GM12878 (cell line): ENCODE results near the gene UNKL. TPM values are rescaled to one million over a fixed set of nuclear protein-coding genes. Genes with fewer than 3 reads are reported as not detected.
"Not testable (repeated sequence)": the region's sequence is repeated elsewhere in the genome, so short reads cannot be mapped to it uniquely, and the experiment has no call there.

Experiments
- ATAC-seq: fragments of 200-7000 bp; cut with Tn5 transposase; 3 replicates; pipeline ENCODE4 v1.9.1; 2020; ENCODE audit warnings: mild to moderate bottlenecking, moderate library complexity
- BruUV-seq: library from RNA; stranded (reverse); fragments of 400-500 nt; replicated peaks from 2 replicates; lab custom pipeline; 2021; lab: Mats Ljungman, UMichigan
- CTCF ChIA-PET: fragments of 300-600 bp; sonication (Branson Sonifier 250); formaldehyde crosslinking; extraction: SDS; loops from one replicate; lab custom pipeline; 2021; ENCODE audit warnings: inconsistent platforms; lab: Yijun Ruan, JAX
- POLR2A ChIA-PET: fragments of 350-600 bp; formaldehyde crosslinking; extraction: SDS; loops from one replicate; lab custom pipeline; 2021; ENCODE audit warnings: inconsistent platforms; lab: Charles Lee
- RAD21 ChIA-PET: fragments of 300-600 bp; sonication (Branson Sonifier 250); formaldehyde crosslinking; loops from one replicate; lab custom pipeline; 2023; ENCODE audit warnings: antibody characterized with exemption; ENCODE audit not compliant: unreplicated experiment; lab: Charles Lee
- SMC1A ChIA-PET: fragments of 300-600 bp; sonication (Branson Sonifier 250); formaldehyde crosslinking; loops from one replicate; lab custom pipeline; 2023; ENCODE audit not compliant: unreplicated experiment, uncharacterized antibody; lab: Charles Lee
- DNase-seq: peaks from one replicate; pipeline ENCODE4 v3.0.0-alpha.2; 2011; ENCODE audit warnings: low read depth, low spot score
- FAIRE-seq: peaks from 3 replicates; lab custom pipeline; 2011; peaks lifted over from hg19 to GRCh38; lab: Jason Lieb, UNC
- H2AFZ ChIP-seq: 2 replicates; pipeline ENCODE4 v1.6.0; 2011; ENCODE audit warnings: low read depth, low read length, control low read depth; ENCODE audit not compliant: control insufficient read depth
- H3K27ac ChIP-seq: 2 replicates; pipeline ENCODE4 v1.5.1; 2011; ENCODE audit warnings: control low read depth; ENCODE audit not compliant: control insufficient read depth, insufficient read depth
- H3K27me3 ChIP-seq, 2 experiments: replicated peaks in 1 of 2; 2 replicates each; pipeline versions ENCODE4 v1.6.0 to v1.6.1; 2011; ENCODE audit warnings: low read length in 1 of 2; ENCODE audit not compliant: control insufficient read depth in 2 of 2, insufficient read depth in 2 of 2
- H3K36me3 ChIP-seq, 2 experiments: 2 replicates each; pipeline ENCODE4 v1.5.1; 2011; ENCODE audit warnings: low read length in 1 of 2; ENCODE audit not compliant: control insufficient read depth in 2 of 2, insufficient read depth in 2 of 2
- H3K4me1 ChIP-seq: 2 replicates; pipeline ENCODE4 v1.6.1; 2011; ENCODE audit warnings: mild to moderate bottlenecking, low read length, moderate library complexity, mixed read lengths; ENCODE audit not compliant: control insufficient read depth, insufficient read depth
- H3K4me2 ChIP-seq: 2 replicates; pipeline ENCODE4 v1.6.0; 2011; ENCODE audit warnings: control low read depth; ENCODE audit not compliant: control insufficient read depth, insufficient read depth
- H3K4me3 ChIP-seq: fragments of 200-600 bp; sonication (generic); 2 replicates; pipeline ENCODE4 v1.5.1; 2016
- H3K79me2 ChIP-seq: 2 replicates; pipeline ENCODE4 v1.6.0; 2011; ENCODE audit warnings: low read length; ENCODE audit not compliant: control insufficient read depth, insufficient read depth
- H3K9ac ChIP-seq: 2 replicates; pipeline ENCODE4 v1.8.0; 2011; ENCODE audit warnings: low read length, control low read depth, mixed read lengths; ENCODE audit not compliant: control insufficient read depth, insufficient read depth
- H3K9me3 ChIP-seq: replicated peaks from 3 replicates; pipeline ENCODE4 v1.5.1; 2011; ENCODE audit warnings: mild to moderate bottlenecking, low read length; ENCODE audit not compliant: control insufficient read depth, insufficient read depth
- H4K20me1 ChIP-seq: 2 replicates; pipeline ENCODE4 v1.6.0; 2011; ENCODE audit not compliant: control insufficient read depth, insufficient read depth
- ATF3 ChIP-seq: IDR thresholded peaks from 2 replicates; pipeline ENCODE4 v1.6.1; 2011; ENCODE audit warnings: low read depth, mild to moderate bottlenecking, low read length, moderate library complexity, borderline replicate concordance; ENCODE audit errors: extremely low read depth
- TCF3 ChIP-seq: IDR thresholded peaks from 2 replicates; pipeline ENCODE4 v1.6.1; 2012; ENCODE audit warnings: low read depth, mild to moderate bottlenecking, low read length, borderline replicate concordance; ENCODE audit not compliant: insufficient read depth
- USF1 ChIP-seq: IDR thresholded peaks from 2 replicates; pipeline ENCODE4 v1.6.1; 2011; ENCODE audit warnings: borderline replicate concordance, low read depth, mild to moderate bottlenecking, moderate library complexity, mixed read lengths, low read length; ENCODE audit not compliant: insufficient read depth; ENCODE audit errors: extremely low read length
- WGBS: methylation state at CpG from one replicate; pipeline ENCODE4 v1.1.6; 2016; ENCODE audit warnings: low lambda C conversion rate; ENCODE audit not compliant: insufficient replicate concordance, insufficient coverage; ENCODE audit errors: missing lambda C conversion rate; 5-methylcytosine and 5-hydroxymethylcytosine counted together
- in situ Hi-C: fragments of 300-500 bp; cut with MboI; formaldehyde crosslinking; loops from 9 replicates; pipeline ENCODE4 v1.14.3; 2018; ENCODE audit warnings: mixed read lengths
- intact Hi-C: fragments of 100-400 bp; cut with micrococcal nuclease; formaldehyde crosslinking; loops from one replicate; pipeline ENCODE4 v1.14.2; 2022; ENCODE audit not compliant: unreplicated experiment
- polyA plus RNA-seq, 11 experiments: library from polyadenylated mRNA; depleted of rRNA in 4 of 11; unstranded in 6 of 11; stranded (reverse) in 5 of 11; fragments of >200 nt; fragmentation: Nextera tagmentation in 4 of 11; fragmentation: Illumina TruSeq in 1 of 11; extraction: Ambion mirVana in 4 of 11; extraction: Trizol in 1 of 11; gene quantifications; 1 replicate in 1 of 11; 2 replicates in 10 of 11; pipeline versions ENCODE4 v1.2.1 to v1.2.3, GENCODE V29; 2011 to 2016; ENCODE audit warnings: inconsistent platforms in 2 of 11, missing spikeins in 2 of 11, low read depth in 1 of 11
- total RNA-seq, 4 experiments: library from RNA; depleted of rRNA in 3 of 4; stranded (reverse); fragments of >200 nt in 3 of 4; fragmentation: Illumina TruSeq in 1 of 4; extraction: Trizol in 1 of 4; gene quantifications; 2 replicates each; pipeline versions ENCODE4 v1.2.1 to v1.2.3, GENCODE V29; 2013 to 2021
- TF ChIP-seq, protein P1 (sequence below): fragments of 450-650 bp; IDR thresholded peaks from 2 replicates; pipeline ENCODE4 v1.6.1; 2016; ENCODE audit warnings: mild to moderate bottlenecking, moderate library complexity, borderline replicate concordance

UNKL gene
- total and polyA plus RNA-seq, 10 of the 15 experiments (the other 5 are each of a cell fraction or from before 2014, with no cell fraction given), result 0.40 to 21.6 (median 9.1) TPM

GRCh38 chr16:1441391-1441829, 26.9 kb upstream of the UNKL start (continued):
- TF ChIP-seq USF1, result no peak
- TF ChIP-seq TCF3, result no peak
- TF ChIP-seq ATF3, result no peak

DNA sequence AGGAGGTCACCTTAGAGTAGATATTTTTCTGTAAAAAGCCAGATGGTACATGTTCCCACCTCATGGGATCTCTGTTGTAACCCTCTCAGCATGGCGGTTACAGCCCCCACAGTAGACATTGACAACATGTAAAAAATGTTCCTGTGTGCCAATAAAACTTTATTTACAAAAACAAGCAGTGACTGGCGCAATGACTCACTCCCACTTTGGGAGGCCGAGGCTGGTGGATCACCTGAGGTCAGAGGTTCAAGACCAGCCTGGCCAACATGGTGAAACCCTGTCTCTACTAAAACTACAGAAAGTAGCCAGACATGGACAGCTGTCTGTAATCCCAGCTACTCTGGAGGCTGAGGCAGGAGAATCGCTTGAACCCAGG, 25.2 kb upstream of the UNKL start:
- DNase-seq, RAD21 ChIA-PET, H2AFZ ChIP-seq, H3K27me3 ChIP-seq, H3K4me1 ChIP-seq, H3K4me3 ChIP-seq, H3K36me3 ChIP-seq, SMC1A ChIA-PET, H3K79me2 ChIP-seq, intact Hi-C loops, in situ Hi-C loops, H3K9me3 ChIP-seq, ATAC-seq, BruUV-seq, H3K9ac ChIP-seq, H3K4me2 ChIP-seq, H3K27ac ChIP-seq, FAIRE-seq, H4K20me1 ChIP-seq: not testable (repeated sequence)
- WGBS, result 67% methylated on average over 4 of the region's 4 CpGs
- ChIA-PET POLR2A (interaction anchor here (0.6 kb wide), 1 partner anchor 252 kb away, joined by 4 read pairs; no protein-coding TSS in a partner anchor), CTCF (interaction anchor here (0.7 kb wide), 1 partner anchor 99 kb away, joined by 3 read pairs; no protein-coding TSS in a partner anchor)
- TF ChIP-seq, protein P1, sequence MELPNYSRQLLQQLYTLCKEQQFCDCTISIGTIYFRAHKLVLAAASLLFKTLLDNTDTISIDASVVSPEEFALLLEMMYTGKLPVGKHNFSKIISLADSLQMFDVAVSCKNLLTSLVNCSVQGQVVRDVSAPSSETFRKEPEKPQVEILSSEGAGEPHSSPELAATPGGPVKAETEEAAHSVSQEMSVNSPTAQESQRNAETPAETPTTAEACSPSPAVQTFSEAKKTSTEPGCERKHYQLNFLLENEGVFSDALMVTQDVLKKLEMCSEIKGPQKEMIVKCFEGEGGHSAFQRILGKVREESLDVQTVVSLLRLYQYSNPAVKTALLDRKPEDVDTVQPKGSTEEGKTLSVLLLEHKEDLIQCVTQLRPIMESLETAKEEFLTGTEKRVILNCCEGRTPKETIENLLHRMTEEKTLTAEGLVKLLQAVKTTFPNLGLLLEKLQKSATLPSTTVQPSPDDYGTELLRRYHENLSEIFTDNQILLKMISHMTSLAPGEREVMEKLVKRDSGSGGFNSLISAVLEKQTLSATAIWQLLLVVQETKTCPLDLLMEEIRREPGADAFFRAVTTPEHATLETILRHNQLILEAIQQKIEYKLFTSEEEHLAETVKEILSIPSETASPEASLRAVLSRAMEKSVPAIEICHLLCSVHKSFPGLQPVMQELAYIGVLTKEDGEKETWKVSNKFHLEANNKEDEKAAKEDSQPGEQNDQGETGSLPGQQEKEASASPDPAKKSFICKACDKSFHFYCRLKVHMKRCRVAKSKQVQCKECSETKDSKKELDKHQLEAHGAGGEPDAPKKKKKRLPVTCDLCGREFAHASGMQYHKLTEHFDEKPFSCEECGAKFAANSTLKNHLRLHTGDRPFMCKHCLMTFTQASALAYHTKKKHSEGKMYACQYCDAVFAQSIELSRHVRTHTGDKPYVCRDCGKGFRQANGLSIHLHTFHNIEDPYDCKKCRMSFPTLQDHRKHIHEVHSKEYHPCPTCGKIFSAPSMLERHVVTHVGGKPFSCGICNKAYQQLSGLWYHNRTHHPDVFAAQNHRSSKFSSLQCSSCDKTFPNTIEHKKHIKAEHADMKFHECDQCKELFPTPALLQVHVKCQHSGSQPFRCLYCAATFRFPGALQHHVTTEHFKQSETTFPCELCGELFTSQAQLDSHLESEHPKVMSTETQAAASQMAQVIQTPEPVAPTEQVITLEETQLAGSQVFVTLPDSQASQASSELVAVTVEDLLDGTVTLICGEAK, result peak; percentile 82
